GM21825 (cell line): ENCODE results near the gene PRR14.
"Not testable (repeated sequence)": the region's sequence is repeated elsewhere in the genome, so short reads cannot be mapped to it uniquely, and the experiment has no call there.

Experiments used
- ATAC-seq: cut with Tn5 transposase; IDR thresholded peaks from one replicate; pipeline ENCODE4 v1.9.1; 2021; ENCODE audit warnings: mild to moderate bottlenecking, moderate library complexity; ENCODE audit not compliant: unreplicated experiment

PRR14 gene

GRCh38 chr16:30628628-30629540, 21.9 kb upstream of the PRR14 start:
- ATAC-seq, result no peak

DNA sequence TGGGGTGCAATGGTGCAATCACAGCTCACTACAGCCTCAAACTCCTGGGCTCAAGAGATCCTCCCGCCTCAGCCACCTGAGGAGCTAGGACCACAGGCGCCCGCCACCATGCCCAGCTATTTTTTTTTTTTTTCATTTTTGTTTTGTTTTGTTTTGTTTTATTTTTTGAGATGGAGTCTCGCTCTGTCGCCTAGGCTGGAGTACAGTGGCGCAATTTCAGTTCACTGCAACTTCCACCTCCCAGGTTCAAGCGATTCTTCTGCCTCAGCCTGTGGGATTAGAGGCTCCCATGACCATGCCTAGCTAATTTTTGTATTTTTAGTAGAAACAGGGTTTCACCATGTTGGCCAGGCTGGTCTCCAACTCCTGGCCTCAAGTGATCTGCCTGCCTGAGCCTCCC, 18.3 kb upstream of the PRR14 start:
- not testable (repeated sequence) for ATAC-seq

- no peak for ATAC-seq
These were observed 17.2 kb upstream of the PRR14 start for GRCh38 chr16:30633526-30633925.

DNA sequence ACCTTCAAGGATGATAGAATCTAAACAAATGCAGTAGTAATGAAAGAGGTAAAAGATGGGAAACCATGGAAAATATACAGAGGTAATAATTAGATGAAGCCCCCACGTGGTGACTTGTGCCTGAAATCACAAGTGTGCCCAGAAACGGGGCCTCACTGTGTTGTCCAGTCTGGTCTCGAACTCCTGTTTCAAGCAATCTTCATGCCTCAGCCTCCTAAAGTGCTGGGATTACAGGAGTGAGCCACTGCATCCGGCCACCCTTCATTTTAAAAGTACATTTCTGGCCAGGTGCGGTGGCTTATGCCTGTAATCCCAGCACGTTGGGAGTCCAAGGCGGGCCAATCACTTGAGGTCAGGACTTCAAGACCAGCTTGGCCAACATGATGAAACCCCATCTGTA, 14.2 kb upstream of the PRR14 start:
- no peak for ATAC-seq

DNA sequence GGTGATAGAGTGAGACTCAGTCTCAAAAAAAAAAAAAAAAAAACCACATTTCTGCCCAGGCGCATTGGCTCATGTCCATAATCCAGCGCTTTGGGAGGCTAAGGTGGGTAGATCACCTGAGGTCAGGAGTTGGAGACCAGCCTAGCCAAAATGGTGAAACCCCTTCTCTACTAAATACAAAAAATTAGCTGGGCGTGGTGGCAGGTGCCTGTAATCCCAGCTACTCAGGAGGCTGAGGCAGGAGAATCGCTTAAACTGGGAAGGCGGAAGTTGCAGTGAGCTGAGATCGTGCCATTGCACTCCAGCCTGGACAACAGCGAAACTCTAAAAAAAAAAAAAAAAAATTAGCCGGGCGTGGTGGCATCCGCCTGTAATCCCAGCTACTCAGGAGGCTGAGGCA, 13.6 kb upstream of the PRR14 start:
- ATAC-seq, result not testable (repeated sequence)

DNA sequence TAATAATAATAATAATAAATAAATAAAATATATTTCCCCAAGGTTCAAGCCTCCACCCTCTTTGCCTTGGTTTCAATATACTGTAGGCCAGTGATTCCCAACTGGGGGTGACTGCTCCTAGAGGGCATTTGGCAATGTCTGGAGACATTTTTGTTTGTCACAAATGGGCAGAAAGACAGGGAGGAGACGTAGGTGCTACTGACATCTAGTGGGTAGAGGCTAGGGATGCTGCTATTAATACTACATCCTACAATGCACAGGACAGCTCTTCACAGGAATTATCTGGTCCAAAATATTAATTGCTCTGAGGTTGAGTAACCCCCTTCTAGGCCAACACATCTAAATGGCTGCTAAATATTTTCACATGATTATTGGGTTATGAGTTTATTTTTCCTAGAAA, 12.8 kb upstream of the PRR14 start:
- ATAC-seq, result no peak

GRCh38 chr16:30641378-30641982, 9.3 kb upstream of the PRR14 start:
- no peak for ATAC-seq

DNA sequence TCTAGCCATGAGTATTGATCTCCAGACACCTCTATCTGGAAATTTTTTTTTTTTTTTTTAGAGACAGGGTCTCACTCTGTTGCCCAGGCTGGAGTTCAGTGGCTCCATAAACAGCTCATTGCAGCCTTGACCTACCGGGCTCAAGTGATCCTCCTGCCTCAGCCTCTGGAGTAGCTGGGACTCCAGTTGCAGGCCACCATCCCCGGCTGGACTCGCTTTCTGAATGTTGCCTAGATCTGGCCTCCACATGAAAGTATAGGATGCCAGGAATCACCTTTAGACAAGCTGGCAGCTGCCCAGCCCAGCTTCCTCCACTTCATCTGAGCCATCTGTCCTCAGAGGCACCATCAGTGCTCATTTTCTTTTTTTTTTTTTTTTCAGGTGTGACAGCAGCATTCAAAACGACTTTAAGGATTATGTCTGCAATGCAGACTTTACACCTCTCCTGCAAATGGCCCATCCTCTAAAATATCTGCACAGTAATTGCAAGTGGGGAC, 6.4 kb upstream of the PRR14 start:
- no peak for ATAC-seq

GRCh38 chr16:30645727-30646126, 5.0 kb upstream of the PRR14 start:
- no peak for ATAC-seq

GRCh38 chr16:30647274-30647571, 3.5 kb upstream of the PRR14 start:
- ATAC-seq, result no peak

- no peak for ATAC-seq
These were observed 913 bp upstream of the PRR14 start for GRCh38 chr16:30649725-30650368.

DNA sequence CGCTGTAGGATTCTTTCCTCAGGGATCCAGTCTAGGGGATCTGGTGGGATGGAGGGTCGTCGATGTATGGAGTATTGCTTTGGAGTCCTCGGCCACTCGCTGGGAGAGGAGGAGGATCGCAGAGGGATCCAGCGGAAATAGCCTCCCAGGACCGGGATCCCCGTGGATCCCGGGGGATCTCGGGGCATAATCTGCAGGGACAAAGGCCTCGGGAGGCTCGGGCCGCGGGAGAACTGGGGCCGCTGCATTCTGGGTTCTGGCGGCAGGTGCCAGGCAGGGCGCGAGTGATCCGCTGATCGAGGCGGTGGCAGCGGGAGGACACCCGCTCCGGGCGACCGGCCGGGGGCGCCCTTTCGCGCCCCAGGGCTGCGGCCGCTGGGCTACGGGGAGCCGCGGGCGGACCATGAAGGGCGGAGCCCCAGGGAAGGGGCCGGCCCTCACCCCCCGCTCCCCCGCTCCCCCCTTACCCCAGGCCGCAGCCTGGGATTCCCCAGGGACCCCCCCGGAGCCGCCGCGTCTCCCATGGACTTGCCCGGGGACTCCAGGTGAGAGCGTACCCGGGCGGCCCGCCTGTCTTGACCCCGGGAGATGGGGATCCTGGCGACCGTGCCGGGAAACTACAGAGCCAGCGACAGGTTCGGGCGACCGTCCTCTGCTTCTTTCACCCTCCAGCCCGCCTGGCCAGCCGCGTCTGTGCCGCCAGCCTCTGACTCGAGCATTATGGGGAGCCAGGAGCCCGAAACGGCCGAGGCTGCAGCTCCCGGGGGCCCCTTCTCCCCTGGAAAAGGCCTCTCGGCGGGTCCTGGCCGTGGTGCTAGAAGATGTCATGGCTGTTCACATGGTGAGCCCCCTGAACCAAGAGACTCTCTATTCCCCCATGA, 604 bp downstream of the PRR14 start:
- peak; percentile 41 for ATAC-seq

DNA sequence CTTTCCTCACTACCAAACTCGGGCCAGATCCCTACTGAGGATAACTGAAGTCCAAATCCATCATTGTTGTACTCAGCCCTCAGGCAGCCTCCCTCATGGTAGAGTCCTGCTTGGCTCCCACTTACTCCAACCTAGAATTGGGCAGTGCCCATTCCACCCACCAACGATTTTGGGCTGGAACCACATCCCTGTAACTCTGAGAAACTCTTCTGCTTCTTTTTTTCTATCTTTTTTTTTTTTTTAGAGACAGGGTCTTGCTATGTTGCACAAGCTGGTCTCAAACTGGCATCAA, 1.2 kb downstream of the PRR14 start:
- ATAC-seq, result no peak

DNA sequence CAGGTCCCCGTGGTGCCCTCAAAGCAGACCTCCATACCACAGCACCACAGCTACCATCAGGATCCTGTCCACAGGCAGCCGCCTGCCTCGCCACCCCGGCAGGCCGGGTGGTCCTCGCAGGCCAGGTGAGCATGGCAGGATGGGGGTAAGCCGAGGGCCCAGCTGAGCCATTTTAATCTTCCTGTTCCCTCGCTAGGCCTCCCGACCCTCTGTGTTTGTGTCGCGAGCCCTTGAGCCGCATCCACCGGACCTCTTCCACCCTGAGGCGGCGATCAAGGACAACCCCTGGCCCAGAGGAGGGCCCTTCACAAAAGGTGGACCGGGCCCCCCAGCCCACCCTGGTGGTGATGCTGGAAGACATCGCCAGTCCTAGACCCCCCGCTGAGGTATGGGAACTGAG, 2.0 kb downstream of the PRR14 start:
- ATAC-seq, result no peak

GRCh38 chr16:30654856-30655255, 4.1 kb downstream of the PRR14 start:
- ATAC-seq, result no peak

DNA sequence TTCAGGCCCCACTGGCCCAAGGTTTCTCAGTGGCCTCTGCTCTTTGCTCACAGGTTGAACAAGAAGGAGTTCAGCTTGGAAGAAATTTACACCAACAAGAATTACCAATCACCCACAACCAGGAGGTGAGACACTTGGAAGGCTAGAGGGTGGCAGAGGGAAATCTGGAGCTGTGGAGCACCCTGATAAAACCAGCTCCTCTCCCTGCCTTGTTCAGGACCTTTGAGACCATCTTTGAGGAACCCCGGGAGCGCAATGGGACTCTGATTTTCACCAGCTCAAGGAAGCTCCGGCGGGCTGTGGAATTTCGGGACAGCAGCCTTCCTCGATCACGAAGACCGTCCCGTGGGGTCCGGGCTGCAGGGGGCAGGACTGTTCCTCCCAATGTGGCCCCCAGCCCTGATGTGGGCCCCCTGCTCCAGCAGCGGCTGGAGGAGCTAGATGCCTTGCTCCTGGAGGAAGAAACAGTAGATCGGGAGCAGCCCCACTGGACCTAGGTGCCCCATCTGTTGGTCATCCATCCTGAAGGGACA, 5.1 kb downstream of the PRR14 start:
- no peak for ATAC-seq

GRCh38 chr16:30656388-30656787, 5.6 kb downstream of the PRR14 start:
- no peak for ATAC-seq

GRCh38 chr16:30656974-30657865, 6.5 kb downstream of the PRR14 start:
- no peak for ATAC-seq

DNA sequence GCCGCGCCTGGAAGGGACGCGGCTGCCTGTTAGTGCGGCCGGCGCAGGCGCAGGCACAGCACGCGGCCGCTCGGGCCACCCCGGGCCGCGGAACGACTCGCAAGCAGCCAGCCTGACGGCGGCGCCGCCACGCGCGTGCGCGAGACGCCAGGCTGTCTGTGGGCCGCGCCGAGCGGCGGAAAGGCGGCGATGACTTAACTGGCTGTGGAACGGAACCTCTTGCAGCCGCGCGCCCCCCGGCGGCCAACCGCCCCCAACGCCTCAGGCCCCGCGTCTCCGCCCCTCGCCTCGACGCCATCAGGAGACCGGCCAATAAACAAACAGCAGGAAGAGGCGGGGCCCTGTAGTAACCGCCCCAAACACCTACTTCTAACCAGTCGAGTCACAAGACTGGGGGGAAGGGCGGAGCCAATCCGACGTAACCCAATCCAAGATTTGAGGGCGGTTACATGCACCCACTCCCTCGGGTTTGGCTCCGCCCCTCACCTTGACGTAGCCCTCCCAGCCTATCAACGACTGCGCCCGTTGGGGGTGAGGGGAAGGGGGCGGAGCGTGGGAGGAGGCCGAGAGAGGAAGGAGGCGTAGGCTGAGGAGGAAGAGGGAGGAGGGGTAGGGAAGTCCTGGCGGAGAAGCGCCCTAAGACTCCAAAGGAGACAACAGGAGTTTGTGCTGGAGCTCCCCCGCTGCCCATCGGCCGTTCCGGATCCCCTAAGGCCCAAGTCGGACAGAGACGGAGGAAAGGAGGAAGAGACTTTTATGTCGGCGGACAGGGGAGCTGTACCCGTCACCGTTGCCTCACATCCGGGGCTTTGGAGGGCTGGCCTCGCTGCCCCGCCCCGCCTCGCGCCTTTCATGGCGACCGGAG, 7.3 kb downstream of the PRR14 start, which contains the start of gene FBRS:
Gene FBRS, plus strand, starts transcription at position 566 of the 865 bp plus-strand sequence. CDS start 1,088 bp downstream, outside the sequence.
- ATAC-seq, result peak; percentile 62
